Fibroblast of lung (primary cell): ENCODE results near the gene VCAM1. TPM values are rescaled to one million over a fixed set of nuclear protein-coding genes. Genes with fewer than 3 reads are reported as not detected.

Experiments
- DNase-seq, 2 donors: peaks; one replicate each; pipeline versions ENCODE4 v3.0.0 to v3.0.0-alpha.2; 2010; ENCODE audit warnings: low read depth in 2 of 2
- H2AFZ ChIP-seq: 2 replicates; pipeline ENCODE4 v1.5.1; 2012; ENCODE audit warnings: low read length, control low read depth, inconsistent platforms
- H3K27ac ChIP-seq: 2 replicates; pipeline ENCODE4 v1.5.1; 2011; ENCODE audit warnings: low read length, control low read depth; ENCODE audit not compliant: insufficient read depth
- H3K27me3 ChIP-seq: 2 replicates; pipeline ENCODE4 v1.5.1; 2011; ENCODE audit warnings: mild to moderate bottlenecking, low read length; ENCODE audit not compliant: control insufficient read depth, insufficient read depth
- H3K36me3 ChIP-seq: 2 replicates; pipeline ENCODE4 v1.5.1; 2011; ENCODE audit warnings: low read length; ENCODE audit not compliant: control insufficient read depth, insufficient read depth
- H3K4me1 ChIP-seq: 2 replicates; pipeline ENCODE4 v1.5.1; 2011; ENCODE audit warnings: low read length; ENCODE audit not compliant: control insufficient read depth, insufficient read depth; ENCODE audit errors: extremely low read depth
- H3K4me2 ChIP-seq: 2 replicates; pipeline ENCODE4 v1.5.1; 2011; ENCODE audit warnings: low read length, control low read depth; ENCODE audit not compliant: insufficient read depth; ENCODE audit errors: extremely low read depth
- H3K4me3 ChIP-seq, 4 experiments: fragments of 200-600 bp in 1 of 4; sonication (generic) in 1 of 4; replicated peaks in 1 of 4; 2 replicates each; pipeline ENCODE4 v1.5.1; 2011 to 2016; ENCODE audit warnings: low read length in 4 of 4, low read depth in 3 of 4, mild to moderate bottlenecking in 3 of 4, control low read depth in 2 of 4, inconsistent platforms in 1 of 4, mixed read lengths in 1 of 4; ENCODE audit not compliant: insufficient read depth in 1 of 4; ENCODE audit errors: control extremely low read depth in 1 of 4
- H3K79me2 ChIP-seq: 2 replicates; pipeline ENCODE4 v1.5.1; 2012; ENCODE audit warnings: mild to moderate bottlenecking, low read length, inconsistent platforms; ENCODE audit not compliant: control insufficient read depth, insufficient read depth
- H3K9ac ChIP-seq: 2 replicates; pipeline ENCODE4 v1.5.1; 2011; ENCODE audit warnings: mild to moderate bottlenecking, low read length, control low read depth; ENCODE audit not compliant: insufficient read depth
- H3K9me3 ChIP-seq: 2 replicates; pipeline ENCODE4 v1.5.1; 2012; ENCODE audit warnings: low read depth, low read length; ENCODE audit not compliant: control insufficient read depth, insufficient read depth
- H4K20me1 ChIP-seq: 2 replicates; pipeline ENCODE4 v1.5.1; 2011; ENCODE audit warnings: low read length; ENCODE audit not compliant: control insufficient read depth, insufficient read depth; ENCODE audit errors: extremely low read depth
- EZH2 ChIP-seq: IDR thresholded peaks from 2 replicates; pipeline ENCODE4 v1.5.1; 2012; ENCODE audit warnings: low read length, control low read depth, mild to moderate bottlenecking; ENCODE audit errors: missing control alignments
- polyA plus RNA-seq, 2 donors: library from polyadenylated mRNA; depleted of rRNA in 1 of 2; stranded (reverse) in 1 of 2; unstranded in 1 of 2; fragments of >200 nt; gene quantifications; 2 replicates each; pipeline ENCODE4 v1.2.1, GENCODE V29; 2011 to 2012; ENCODE audit warnings: missing spikeins in 1 of 2
- total RNA-seq: library from RNA; depleted of rRNA; stranded (reverse); fragments of >200 nt; gene quantifications from 2 replicates; pipeline ENCODE4 v1.2.1, GENCODE V29; 2014
- TF ChIP-seq, protein P1 (sequence below), 2 donors: IDR thresholded peaks in 1 of 2; conservative IDR thresholded peaks in 1 of 2; 1 replicate in 1 of 2; 2 replicates in 1 of 2; pipeline ENCODE4 v1.5.1; 2011 to 2012; ENCODE audit warnings: low read length in 2 of 2, control low read depth in 1 of 2, inconsistent platforms in 1 of 2, low read depth in 1 of 2, mild to moderate bottlenecking in 1 of 2

The VCAM1 gene
- total and polyA plus RNA-seq, 2 donors (not counting 1 experiment from before 2014, with no cell fraction given), result 0.92 to 14.9 TPM

DNA sequence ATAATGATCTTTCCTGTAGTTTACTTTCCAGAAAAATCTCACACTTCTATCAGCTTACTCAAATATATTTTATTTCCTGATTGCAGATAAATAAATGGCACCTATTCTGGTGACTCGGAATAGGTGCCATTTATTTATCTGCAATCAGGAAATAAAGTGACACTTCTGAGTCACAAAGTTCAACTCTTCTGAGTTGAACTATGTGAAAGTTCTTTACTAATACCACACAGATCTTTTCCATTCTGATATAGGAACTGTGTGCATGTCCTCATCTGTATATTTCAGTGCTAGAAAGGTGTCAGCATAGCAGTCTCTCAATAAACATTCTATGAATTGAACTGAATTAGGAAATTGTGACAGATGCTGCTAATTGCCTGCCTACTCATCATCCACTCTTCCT lies 4.9 kb upstream of the VCAM1 start:
- no peaks in the 10 kb centered on the region for H3K36me3 ChIP-seq
- H3K4me2 ChIP-seq, result no peak overlapping the region
- H3K9me3 ChIP-seq, result no peaks in the 10 kb centered on the region
- DNase-seq, result no peak
- no peak overlapping the region for H3K4me3 ChIP-seq
- H3K79me2 ChIP-seq, result no peaks in the 10 kb centered on the region
- no peaks in the 10 kb centered on the region for H3K4me1 ChIP-seq
- no peaks in the 10 kb centered on the region for H3K27me3 ChIP-seq
- no peak overlapping the region for H2AFZ ChIP-seq
- H3K9ac ChIP-seq, result no peak overlapping the region
- no peaks in the 10 kb centered on the region for H4K20me1 ChIP-seq
- TF ChIP-seq, protein P1, sequence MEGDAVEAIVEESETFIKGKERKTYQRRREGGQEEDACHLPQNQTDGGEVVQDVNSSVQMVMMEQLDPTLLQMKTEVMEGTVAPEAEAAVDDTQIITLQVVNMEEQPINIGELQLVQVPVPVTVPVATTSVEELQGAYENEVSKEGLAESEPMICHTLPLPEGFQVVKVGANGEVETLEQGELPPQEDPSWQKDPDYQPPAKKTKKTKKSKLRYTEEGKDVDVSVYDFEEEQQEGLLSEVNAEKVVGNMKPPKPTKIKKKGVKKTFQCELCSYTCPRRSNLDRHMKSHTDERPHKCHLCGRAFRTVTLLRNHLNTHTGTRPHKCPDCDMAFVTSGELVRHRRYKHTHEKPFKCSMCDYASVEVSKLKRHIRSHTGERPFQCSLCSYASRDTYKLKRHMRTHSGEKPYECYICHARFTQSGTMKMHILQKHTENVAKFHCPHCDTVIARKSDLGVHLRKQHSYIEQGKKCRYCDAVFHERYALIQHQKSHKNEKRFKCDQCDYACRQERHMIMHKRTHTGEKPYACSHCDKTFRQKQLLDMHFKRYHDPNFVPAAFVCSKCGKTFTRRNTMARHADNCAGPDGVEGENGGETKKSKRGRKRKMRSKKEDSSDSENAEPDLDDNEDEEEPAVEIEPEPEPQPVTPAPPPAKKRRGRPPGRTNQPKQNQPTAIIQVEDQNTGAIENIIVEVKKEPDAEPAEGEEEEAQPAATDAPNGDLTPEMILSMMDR (conservative IDR thresholded peaks at IDR 0.05 in 1 of 2, IDR thresholded peaks at IDR 0.05 in 1 of 2; ENCODE audit: low read depth in 1 of 2, low read length in 2 of 2), result no peak
- TF ChIP-seq EZH2, result no peak
- no peak overlapping the region for H3K27ac ChIP-seq

DNA sequence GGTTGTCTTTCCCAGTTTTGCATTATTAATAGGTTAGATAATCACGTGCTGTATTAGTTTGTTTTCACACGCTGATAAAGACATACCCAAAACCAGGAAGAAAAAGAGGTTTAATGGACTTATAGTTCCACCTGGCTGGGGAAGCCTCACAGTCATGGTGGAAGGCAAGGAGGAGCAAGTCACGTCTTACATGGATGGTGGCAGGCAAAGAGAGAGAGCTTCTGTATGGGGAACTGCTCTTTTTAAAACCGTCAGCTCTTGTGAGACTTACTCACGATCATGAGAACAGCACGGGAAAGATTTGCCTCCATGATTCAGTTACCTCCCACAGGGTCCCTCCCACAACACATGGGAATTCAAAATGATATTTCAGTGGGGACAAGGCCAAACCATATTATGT lies 2.3 kb upstream of the VCAM1 start:
- Histone ChIP-seq H3K4me1 (peaks cover 2% of the 10 kb centered on the region), H3K27me3 (no peaks in the 10 kb centered on the region), H2AFZ (no peak overlapping the region), H3K27ac (no peak overlapping the region), H3K4me2 (no peak overlapping the region), H3K36me3 (no peaks in the 10 kb centered on the region), H3K9ac (no peak overlapping the region), H4K20me1 (no peaks in the 10 kb centered on the region), H3K79me2 (no peaks in the 10 kb centered on the region), H3K4me3 (no peak overlapping the region), H3K9me3 (no peaks in the 10 kb centered on the region)
- TF ChIP-seq EZH2, result no peak
- TF ChIP-seq, protein P1 (conservative IDR thresholded peaks at IDR 0.05 in 1 of 2, IDR thresholded peaks at IDR 0.05 in 1 of 2; ENCODE audit: low read depth in 1 of 2, low read length in 2 of 2), result no peak
- no peak for DNase-seq

DNA sequence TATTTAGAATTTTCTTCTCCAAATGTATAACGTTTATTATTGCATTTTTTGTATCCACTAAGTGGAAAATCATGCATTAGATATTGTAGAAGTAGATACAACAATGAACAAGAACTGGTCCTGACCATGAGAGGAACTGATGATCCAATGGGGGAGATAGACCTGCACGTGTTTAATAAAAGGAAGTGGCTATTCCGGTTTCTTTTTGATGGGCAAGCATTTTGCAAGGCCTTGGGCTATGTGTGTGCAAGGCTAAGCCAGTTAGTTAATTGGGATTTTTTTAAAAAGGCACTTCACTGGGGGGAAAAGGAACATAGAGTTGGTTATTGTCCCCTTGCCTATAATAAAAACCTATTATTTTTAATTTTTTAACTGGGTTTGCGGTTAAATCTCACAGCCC lies 961 bp upstream of the VCAM1 start:
- H3K27ac ChIP-seq, result no peak overlapping the region
- H3K27me3 ChIP-seq, result no peaks in the 10 kb centered on the region
- H3K9ac ChIP-seq, result no peak overlapping the region
- peaks cover 2% of the 10 kb centered on the region for H3K4me1 ChIP-seq
- H3K4me2 ChIP-seq, result no peak overlapping the region
- no peak for TF ChIP-seq EZH2
- TF ChIP-seq, protein P1 (conservative IDR thresholded peaks at IDR 0.05 in 1 of 2, IDR thresholded peaks at IDR 0.05 in 1 of 2; ENCODE audit: low read depth in 1 of 2, low read length in 2 of 2), result no peak
- no peaks in the 10 kb centered on the region for H4K20me1 ChIP-seq
- no peaks in the 10 kb centered on the region for H3K79me2 ChIP-seq
- H3K36me3 ChIP-seq, result no peaks in the 10 kb centered on the region
- DNase-seq, result no peak
- H2AFZ ChIP-seq, result no peak overlapping the region
- no peak overlapping the region for H3K4me3 ChIP-seq
- no peaks in the 10 kb centered on the region for H3K9me3 ChIP-seq
